C4-2B (cell line): ENCODE results near the gene ZNF681.
"Not testable (repeated sequence)": the region's sequence is repeated elsewhere in the genome, so short reads cannot be mapped to it uniquely, and the experiment has no call there.

ENCODE experiments used
- H3K27ac ChIP-seq: fragments of 450-650 bp; 2 replicates; pipeline ENCODE4 v1.5.1; 2017
- ZFX ChIP-seq: fragments of 450-650 bp; IDR thresholded peaks from 2 replicates; pipeline ENCODE4 v1.6.1; 2017
- TF ChIP-seq, protein P1 (sequence below): fragments of 450-650 bp; conservative IDR thresholded peaks from 2 replicates; pipeline ENCODE4 v1.5.1; 2017; ENCODE audit warnings: mild to moderate bottlenecking

ZNF681 gene

DNA sequence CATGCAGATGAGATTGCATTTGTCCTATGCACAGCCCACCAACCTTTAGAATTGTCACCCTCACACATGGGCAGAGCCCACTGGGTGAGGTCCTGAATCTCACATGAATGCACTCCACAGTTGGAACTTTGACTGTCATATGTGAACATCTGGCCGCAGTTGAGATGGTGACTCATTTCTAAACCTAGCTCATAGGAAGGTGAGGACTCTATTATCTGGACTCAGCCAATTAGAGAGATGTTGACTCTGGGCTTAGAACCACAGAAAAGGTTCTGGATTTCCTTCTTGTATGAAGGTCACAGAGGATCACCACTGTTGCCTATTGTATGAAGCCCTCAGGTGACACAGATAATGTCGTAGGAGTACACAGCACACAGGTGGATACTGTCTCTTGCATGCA is 25.6 kb upstream of the ZNF681 start:
- TF ChIP-seq, protein P1, sequence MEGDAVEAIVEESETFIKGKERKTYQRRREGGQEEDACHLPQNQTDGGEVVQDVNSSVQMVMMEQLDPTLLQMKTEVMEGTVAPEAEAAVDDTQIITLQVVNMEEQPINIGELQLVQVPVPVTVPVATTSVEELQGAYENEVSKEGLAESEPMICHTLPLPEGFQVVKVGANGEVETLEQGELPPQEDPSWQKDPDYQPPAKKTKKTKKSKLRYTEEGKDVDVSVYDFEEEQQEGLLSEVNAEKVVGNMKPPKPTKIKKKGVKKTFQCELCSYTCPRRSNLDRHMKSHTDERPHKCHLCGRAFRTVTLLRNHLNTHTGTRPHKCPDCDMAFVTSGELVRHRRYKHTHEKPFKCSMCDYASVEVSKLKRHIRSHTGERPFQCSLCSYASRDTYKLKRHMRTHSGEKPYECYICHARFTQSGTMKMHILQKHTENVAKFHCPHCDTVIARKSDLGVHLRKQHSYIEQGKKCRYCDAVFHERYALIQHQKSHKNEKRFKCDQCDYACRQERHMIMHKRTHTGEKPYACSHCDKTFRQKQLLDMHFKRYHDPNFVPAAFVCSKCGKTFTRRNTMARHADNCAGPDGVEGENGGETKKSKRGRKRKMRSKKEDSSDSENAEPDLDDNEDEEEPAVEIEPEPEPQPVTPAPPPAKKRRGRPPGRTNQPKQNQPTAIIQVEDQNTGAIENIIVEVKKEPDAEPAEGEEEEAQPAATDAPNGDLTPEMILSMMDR, result no peak
- TF ChIP-seq ZFX, result no peak
- H3K27ac ChIP-seq, result no peak overlapping the region

DNA sequence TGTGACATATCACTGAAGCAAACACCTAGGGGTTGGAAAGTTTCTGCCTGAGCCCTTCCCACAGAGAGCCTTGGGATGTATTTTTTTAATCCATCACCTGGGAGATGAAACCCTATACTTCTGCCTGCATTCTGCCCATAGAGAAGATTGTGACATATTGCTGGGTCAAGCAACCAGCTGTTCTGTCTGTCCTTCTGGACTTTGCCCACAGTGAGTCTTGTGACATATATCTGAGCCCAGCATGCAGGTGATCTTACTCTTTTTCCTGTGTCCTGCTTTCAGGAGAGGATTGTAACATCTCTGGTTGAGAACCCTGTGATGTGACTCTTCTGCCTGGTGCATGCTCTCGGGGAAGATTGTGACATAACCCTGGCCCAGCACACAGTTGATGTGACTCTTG is 24.9 kb upstream of the ZNF681 start:
- TF ChIP-seq ZFX, result no peak
- TF ChIP-seq, protein P1, result no peak
- H3K27ac ChIP-seq, result no peak overlapping the region

DNA sequence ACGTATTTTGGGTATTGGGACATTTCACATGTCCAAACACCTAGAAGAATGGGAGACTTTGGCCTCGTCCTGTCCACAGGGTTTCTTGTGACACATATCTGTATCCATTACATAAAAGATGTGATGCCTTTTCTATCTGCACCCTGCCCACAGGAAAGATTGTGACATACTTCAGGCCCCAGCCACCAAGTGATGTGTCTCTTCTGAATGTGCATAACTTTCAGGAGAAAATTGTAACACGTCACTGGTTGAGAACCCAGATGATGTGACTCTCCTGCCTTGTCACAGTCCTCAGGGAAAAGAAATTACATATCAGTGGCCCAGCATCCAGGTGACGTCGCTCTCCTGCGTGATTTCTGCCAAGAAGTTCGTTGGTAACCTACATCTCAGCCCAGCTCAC is 21.0 kb upstream of the ZNF681 start:
- TF ChIP-seq ZFX, result no peak
- H3K27ac ChIP-seq, result no peak overlapping the region

DNA sequence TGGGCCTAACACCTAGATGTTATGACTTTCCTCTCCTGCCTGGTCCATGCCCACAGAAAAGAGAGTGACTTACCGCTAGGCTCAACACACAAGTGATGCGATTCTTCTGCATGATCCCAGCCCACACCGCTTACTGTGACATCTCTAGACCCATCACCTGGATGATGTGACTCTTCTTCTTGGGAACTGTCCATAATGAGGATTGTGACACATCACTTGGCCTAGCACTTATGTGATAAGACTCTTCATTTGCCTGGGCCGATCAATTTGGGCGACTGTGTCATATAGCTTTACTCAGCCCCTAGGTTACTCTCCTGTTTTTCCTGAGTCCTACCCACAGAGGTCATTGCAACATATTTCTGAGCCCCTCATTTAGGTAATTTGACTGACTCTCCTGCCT is 19.9 kb upstream of the ZNF681 start:
- TF ChIP-seq, protein P1, result no peak
- no peak for TF ChIP-seq ZFX

DNA sequence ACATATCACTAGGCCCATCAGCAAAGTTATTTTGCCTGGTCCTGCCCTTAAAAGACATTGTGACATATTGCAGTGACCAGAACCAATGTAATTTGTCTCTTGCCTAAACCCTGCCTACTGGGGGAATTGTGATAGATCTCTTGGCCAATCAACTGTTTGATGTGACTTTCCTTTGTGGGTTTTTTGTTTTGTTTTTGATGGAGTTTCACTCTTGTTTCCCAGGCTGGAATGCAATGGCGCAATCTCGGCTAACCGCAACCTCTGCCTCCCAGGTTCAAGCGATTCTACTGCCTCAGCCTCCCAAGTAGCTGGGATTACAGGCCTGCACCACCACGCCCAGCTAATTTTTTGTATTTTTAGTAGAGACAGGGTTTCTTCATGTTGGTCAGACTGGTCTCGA is 19.3 kb upstream of the ZNF681 start:
- not testable (repeated sequence) for H3K27ac ChIP-seq

More for the DNA sequence above, 19.9 kb upstream of the ZNF681 start:
- no peak overlapping the region for H3K27ac ChIP-seq

DNA sequence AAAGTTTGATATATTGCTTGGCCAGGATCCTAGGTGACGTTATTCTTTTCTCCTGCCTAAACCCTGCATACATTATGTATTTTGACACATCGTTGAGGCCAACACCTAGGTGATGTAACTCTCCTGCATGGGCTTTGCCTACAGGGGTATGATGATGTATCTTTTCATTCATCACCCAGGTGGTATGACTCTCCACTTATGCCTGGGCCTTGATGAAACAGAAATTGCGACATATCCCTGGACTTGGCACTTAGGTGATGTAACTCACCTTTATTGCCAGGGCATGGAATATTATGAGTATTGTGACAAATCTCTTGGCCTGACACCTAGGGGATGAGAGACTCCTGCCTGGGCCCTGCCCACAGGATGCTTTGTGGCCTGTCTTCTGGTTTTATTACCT is 18.5 kb upstream of the ZNF681 start:
- no peak overlapping the region for H3K27ac ChIP-seq
- TF ChIP-seq, protein P1, result no peak
- no peak for TF ChIP-seq ZFX

DNA sequence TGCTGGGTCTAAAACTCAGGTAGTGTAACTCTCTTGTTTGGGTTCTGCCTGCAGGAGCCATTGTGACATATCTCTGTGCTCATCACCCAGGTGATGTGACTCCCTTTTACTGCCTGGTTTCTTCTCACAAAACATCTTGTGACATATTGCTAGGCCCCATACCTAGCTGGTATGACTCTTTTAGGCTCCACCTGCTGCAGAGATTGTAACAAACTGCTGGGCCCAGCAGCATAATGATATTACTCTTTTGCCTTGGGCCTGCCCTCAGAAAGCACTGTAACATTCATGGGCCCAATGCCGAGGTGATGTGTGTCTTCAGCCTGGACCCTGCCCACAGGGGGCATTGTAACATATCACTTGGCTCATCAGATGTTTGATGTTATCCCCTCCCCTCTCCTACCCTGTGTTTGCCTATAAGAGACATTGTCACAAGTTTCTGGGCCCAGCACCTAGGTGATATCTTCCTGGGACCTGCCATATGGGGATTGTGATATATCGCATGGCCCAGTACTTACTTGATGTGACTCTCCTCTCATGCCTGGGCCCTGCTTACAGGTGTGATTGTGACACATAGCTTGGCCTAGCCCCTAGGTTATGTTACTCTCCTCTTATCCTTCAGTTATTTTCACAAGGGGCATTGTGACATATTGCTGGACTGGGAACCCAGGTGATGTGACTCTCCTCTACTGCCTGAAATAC is 18.0 kb upstream of the ZNF681 start:
- TF ChIP-seq, protein P1, result no peak
- no peak for TF ChIP-seq ZFX
- no peak overlapping the region for H3K27ac ChIP-seq

DNA sequence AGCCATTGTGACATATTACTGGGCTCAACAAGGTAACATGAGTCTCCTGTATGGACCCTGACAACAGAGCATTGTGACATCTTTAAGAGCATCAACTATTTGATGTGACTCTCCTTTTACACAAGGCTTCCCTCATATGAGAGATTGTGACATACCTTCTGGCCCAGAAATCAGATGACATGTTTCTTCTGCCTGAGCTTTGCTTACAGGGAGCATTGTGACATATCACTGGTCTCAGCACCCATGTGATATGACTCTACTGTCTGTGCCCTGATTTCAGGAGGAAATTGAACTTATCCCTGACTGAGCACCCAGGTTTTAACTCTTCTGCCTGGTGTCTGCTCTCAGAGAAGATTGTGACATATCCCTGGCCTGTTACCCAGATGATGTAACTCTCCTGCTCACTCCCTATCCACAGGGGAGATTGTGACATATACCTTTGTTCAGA is 15.9 kb upstream of the ZNF681 start:
- no peak for TF ChIP-seq ZFX
- TF ChIP-seq, protein P1, result no peak
- H3K27ac ChIP-seq, result no peak overlapping the region
